ENCODE results near the gene B9D1.

- TF ChIP-seq CTCF (IDR thresholded peaks at IDR 0.05; ENCODE audit: borderline replicate concordance, extremely low read depth, low read length, poor library complexity, severe bottlenecking), result no peak
- TF ChIP-seq EZH2 (IDR thresholded peaks at IDR 0.05; ENCODE audit: borderline replicate concordance, low read depth, low read length, severe bottlenecking), result no peak
Observed at GRCh38 chr17:19361326-19361725, 1.2 kb downstream of the B9D1 start.
